NCI-H2196 treated with DMSO at 0.1 percent for 48 hours (cell line): ENCODE data around the gene SERPINB3.
"Not testable (repeated sequence)": the region's sequence is repeated elsewhere in the genome, so short reads cannot be mapped to it uniquely, and the experiment has no call there.

Experiments used
- DNase-seq: peaks from one replicate; lab custom pipeline; 2025; ENCODE audit not compliant: unreplicated experiment; lab: John Stamatoyannopoulos, UW

The SERPINB3 gene

GRCh38 chr18:63648241-63648640 is 13.5 kb downstream of the SERPINB3 start:
- DNase-seq, result no peak

DNA sequence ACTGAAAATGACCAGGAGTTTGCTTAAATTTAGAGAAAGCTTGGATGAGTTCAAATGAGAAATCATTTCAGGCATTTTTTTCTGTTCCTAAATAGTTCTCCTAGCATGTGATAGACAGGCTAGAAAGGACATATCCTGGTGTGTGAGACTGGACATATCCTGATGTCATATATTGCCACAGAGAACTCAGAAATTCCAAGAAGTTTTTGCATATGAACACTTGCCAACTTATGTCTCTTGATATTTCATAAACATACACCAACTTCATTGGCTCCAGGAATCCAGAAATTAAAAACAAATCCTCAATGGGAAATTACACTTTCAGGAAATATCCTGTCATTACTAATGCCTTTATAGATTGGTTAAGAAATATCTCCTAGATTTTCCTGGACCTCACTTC is 14.8 kb downstream of the SERPINB3 start:
- no peak for DNase-seq

- not testable (repeated sequence) for DNase-seq
Observed at GRCh38 chr18:63644694-63645093, 17.0 kb downstream of the SERPINB3 start.

- DNase-seq, result not testable (repeated sequence)
Observed at GRCh38 chr18:63644142-63644541, 17.6 kb downstream of the SERPINB3 start, which contains the start of gene SERPINB4. TSS of gene SERPINB4 (minus strand) at chr18:63644256. CDS start at chr18:63643577, 679 bp downstream.

GRCh38 chr18:63642668-63643356 is 18.9 kb downstream of the SERPINB3 start:
- DNase-seq, result not testable (repeated sequence)

DNA sequence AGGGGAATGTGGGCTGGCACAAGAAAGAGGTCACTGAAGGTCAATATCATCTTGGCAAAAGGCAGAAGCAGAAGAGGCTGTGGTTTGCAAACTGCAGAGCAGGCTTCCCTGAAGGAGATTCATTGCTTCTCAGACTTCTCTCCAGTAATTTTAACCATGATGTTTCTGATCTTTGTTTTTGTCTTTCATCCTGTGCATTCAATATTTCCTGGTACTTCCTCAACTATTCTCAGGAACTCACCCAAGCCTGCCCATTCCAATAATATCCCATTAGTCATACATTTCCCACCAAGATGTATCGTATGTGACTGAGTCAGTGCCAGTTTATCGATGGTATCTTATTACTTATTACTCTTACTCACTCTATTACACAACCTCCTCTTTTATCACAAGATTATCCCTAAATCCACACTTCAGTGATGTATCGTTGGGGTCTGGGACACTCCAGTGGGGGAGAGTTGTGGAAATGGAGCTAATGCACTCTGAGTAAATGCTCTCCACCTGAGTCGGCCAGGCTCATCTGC is 20.5 kb downstream of the SERPINB3 start:
- not testable (repeated sequence) for DNase-seq

GRCh38 chr18:63637703-63638102 is 24.0 kb downstream of the SERPINB3 start:
- no peak for DNase-seq

- DNase-seq, result no peak
Observed at GRCh38 chr18:63627819-63628218, 33.9 kb downstream of the SERPINB3 start.

DNA sequence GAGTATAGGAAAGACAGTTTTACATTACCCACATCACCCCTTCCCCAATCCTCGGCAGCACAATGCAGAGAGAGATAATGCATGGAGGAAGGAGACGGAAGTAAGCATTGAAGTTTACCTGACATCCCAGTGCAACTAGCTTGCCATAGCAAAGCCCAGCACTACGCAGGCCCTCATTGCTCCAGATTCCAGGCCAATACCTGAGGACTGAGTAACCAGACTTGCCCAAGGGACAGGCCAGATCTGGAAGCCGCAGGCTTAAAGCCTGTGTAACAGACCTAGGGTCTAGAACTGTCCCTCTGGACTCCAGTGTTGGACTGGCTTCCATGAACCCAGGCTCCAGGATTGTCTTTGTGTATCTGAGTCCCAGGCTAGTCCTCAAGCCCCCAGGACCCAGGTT is 35.3 kb downstream of the SERPINB3 start:
- DNase-seq, result no peak

DNA sequence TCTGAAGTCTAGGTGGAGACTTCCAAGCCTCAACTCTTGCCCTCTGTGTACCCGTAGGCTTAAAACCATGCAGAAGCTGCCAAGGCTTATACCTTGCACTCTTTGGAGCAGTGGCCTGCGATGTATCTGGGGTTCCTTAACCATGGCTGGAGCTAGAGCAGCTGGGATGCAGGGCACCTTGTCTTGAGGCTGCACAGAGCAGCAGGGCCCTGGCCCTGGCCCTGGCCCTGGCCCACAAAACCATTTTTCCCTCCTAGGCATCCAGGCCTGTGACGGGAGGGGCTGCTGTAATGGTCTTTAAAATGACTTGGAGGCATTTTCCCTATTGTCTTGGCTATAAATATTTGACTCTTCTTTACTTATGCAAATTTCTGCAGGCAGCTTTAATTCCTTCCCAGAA is 36.8 kb downstream of the SERPINB3 start:
- no peak for DNase-seq

- DNase-seq, result no peak
Observed at GRCh38 chr18:63619661-63620060, 42.0 kb downstream of the SERPINB3 start.

GRCh38 chr18:63617915-63618234 is 43.8 kb downstream of the SERPINB3 start:
- no peak for DNase-seq

- no peak for DNase-seq
Observed at GRCh38 chr18:63617049-63617914, 44.4 kb downstream of the SERPINB3 start.

- no peak for DNase-seq
Observed at GRCh38 chr18:63613420-63613819, 48.3 kb downstream of the SERPINB3 start.

DNA sequence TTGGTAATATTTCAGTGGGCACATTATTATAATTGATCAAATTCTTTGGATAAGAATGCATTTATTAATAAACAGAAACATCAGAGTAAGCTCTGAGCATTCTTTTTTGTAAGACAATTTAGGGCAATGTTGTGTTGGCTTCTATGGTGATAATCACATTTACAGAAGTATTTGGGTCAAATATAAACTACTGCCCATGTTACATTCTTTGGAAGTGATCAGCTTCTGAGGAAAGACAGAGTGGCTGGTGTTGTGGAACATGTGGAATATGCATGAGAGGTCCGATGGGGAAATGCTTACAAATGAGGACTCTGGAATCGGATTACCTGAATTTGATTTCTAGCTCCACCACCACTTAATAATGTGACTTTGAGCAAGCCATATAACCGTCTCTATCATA is 55.2 kb downstream of the SERPINB3 start:
- DNase-seq, result no peak
